Lower leg skin (tissue), 3 donors: Measurements from ENCODE around the gene ARHGEF12.

Source experiments
- CTCF ChIP-seq, 3 donors: fragments of 450-650 bp; IDR thresholded peaks; one replicate each; pipeline ENCODE4 v1.5.1; 2016; ENCODE audit warnings: antibody characterized with exemption in 3 of 3, mild to moderate bottlenecking in 3 of 3, moderate library complexity in 2 of 3
- POLR2A ChIP-seq, 2 donors: fragments of 450-650 bp; IDR thresholded peaks; one replicate each; pipeline ENCODE4 v1.6.1; 2016 to 2017; ENCODE audit warnings: antibody characterized with exemption in 2 of 2, mild to moderate bottlenecking in 1 of 2, moderate library complexity in 1 of 2

GRCh38 chr11:120410622-120411380 is 74.6 kb downstream of the ARHGEF12 start:
- TF ChIP-seq CTCF (IDR thresholded peaks at IDR 0.05) (no peak), POLR2A (IDR thresholded peaks at IDR 0.05) (no peak)
